Immature natural killer cell (primary cell): ENCODE measurements around the gene ACIN1. TPM values are rescaled to one million over a fixed set of nuclear protein-coding genes. Genes with fewer than 3 reads are reported as not detected.

Source experiments
- DNase-seq, 3 donors: peaks; one replicate each; pipeline ENCODE4 v3.0.0; 2022; ENCODE audit warnings: mixed read lengths in 1 of 3
- H3K27ac Mint-ChIP-seq, 6 donors: one replicate each; pipeline ENCODE4 v1.8.0; 2020; ENCODE audit warnings: mixed read lengths in 6 of 6, mild to moderate bottlenecking in 5 of 6, inconsistent platforms in 4 of 6, moderate library complexity in 3 of 6
- H3K27me3 Mint-ChIP-seq, 3 donors: one replicate each; pipeline ENCODE4 v1.8.0; 2020 to 2021; ENCODE audit warnings: low read depth in 3 of 3, mild to moderate bottlenecking in 3 of 3, mixed read lengths in 3 of 3, moderate library complexity in 3 of 3, inconsistent platforms in 1 of 3
- H3K36me3 Mint-ChIP-seq, 3 donors: one replicate each; pipeline ENCODE4 v1.8.0; 2020; ENCODE audit warnings: mixed read lengths in 3 of 3, inconsistent platforms in 2 of 3, mild to moderate bottlenecking in 2 of 3
- H3K4me1 Mint-ChIP-seq, 2 donors: one replicate each; pipeline ENCODE4 v1.8.0; 2020; ENCODE audit warnings: inconsistent platforms in 2 of 2, mild to moderate bottlenecking in 2 of 2, mixed read lengths in 2 of 2, moderate library complexity in 1 of 2
- H3K4me3 Mint-ChIP-seq, 5 donors: one replicate each; pipeline ENCODE4 v1.8.0; 2020; ENCODE audit warnings: mild to moderate bottlenecking in 5 of 5, mixed read lengths in 5 of 5, inconsistent platforms in 3 of 5, moderate library complexity in 3 of 5
- H3K9me3 Mint-ChIP-seq, 6 donors: one replicate each; pipeline ENCODE4 v1.8.0; 2020; ENCODE audit warnings: mild to moderate bottlenecking in 6 of 6, mixed read lengths in 6 of 6, inconsistent platforms in 4 of 6, moderate library complexity in 3 of 6
- polyA plus RNA-seq, 3 donors: library from polyadenylated mRNA; unstranded; fragments of 300-500 nt; fragmentation: Illumina TruSeq; gene quantifications; one replicate each; pipeline ENCODE4 v1.2.3, GENCODE V29; 2021

Gene ACIN1
- polyA plus RNA-seq, 3 donors from 2014 or later: 0.40 to 15.0 (median 4.5) TPM

- Mint-ChIP-seq H3K9me3 (no peaks in the 10 kb centered on the region), H3K4me1 (no peaks in the 10 kb centered on the region), H3K27me3 (peaks cover 0 to 3% (median 3%) of the 10 kb centered on the region in 3 donors), H3K4me3 (no peak overlapping the region), H3K36me3 (no peaks in the 10 kb centered on the region), H3K27ac (peak overlapping the region in 1 of 6 donors; percentile 1)
- no peak for DNase-seq
Measured at GRCh38 chr14:23106747-23107045, 11.8 kb upstream of the ACIN1 start.

- H3K27me3 Mint-ChIP-seq: peaks cover 0 to 3% (median 3%) of the 10 kb centered on the region in 3 donors
- no peak for DNase-seq
- peaks cover 0 to 2% (median 0%) of the 10 kb centered on the region in 3 donors for H3K36me3 Mint-ChIP-seq
- no peak overlapping the region for H3K4me3 Mint-ChIP-seq
- H3K27ac Mint-ChIP-seq: no peak overlapping the region
- no peaks in the 10 kb centered on the region for H3K4me1 Mint-ChIP-seq
- no peaks in the 10 kb centered on the region for H3K9me3 Mint-ChIP-seq
Measured at GRCh38 chr14:23105348-23105824, 10.4 kb upstream of the ACIN1 start.

- no peaks in the 10 kb centered on the region for H3K4me1 Mint-ChIP-seq
- peak within 1 kb of the TSS in 1 of 6 donors; percentile 55 for H3K27ac Mint-ChIP-seq
- H3K36me3 Mint-ChIP-seq: peaks cover 0 to 4% (median 0%) of the 10 kb centered on the region in 3 donors
- peaks cover 0 to 3% (median 3%) of the 10 kb centered on the region in 3 donors for H3K27me3 Mint-ChIP-seq
- H3K9me3 Mint-ChIP-seq: no peaks in the 10 kb centered on the region
- no peak within 1 kb of the TSS for H3K4me3 Mint-ChIP-seq
- no peak for DNase-seq
Measured at GRCh38 chr14:23104591-23105347, 9.8 kb upstream of the ACIN1 start, which contains the start of gene CIROP. Gene CIROP (minus strand): TSS chr14:23104989. CDS start chr14:23104920, 69 bp downstream.

DNA sequence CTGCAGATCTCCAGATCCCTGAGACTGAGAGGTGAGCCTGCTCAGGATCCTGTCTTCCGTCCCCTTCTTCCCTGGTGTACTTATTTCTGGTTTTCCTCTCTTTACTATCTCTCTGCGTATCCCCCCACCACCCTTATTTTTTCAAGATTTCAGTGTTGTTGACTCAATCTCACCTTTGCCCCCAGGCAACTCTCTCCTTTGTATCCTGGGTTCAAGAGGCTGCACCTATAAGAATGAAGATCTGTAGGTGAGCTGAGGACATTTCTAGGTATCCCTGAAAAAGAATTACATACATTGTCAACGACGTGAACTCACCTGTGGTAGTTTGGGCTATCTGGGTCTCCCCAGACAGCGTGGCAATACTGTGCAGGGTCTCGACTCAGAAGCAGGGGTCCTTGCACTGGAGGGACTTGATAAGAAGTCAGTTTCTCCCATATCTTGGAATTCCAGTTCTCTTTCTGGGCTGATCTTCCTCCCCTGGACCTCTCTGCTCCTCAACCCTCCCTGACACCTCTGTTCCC, 9.2 kb upstream of the ACIN1 start:
- Mint-ChIP-seq H3K36me3 (peaks cover 0 to 6% (median 2%) of the 10 kb centered on the region in 3 donors), H3K4me1 (peaks cover 1 to 3% of the 10 kb centered on the region in 2 donors), H3K27ac (peak overlapping the region in 1 of 6 donors; percentile 55), H3K27me3 (peaks cover 0 to 3% (median 3%) of the 10 kb centered on the region in 3 donors), H3K4me3 (no peak overlapping the region), H3K9me3 (no peaks in the 10 kb centered on the region)
- DNase-seq: no peak

- H3K4me3 Mint-ChIP-seq: no peak overlapping the region
- H3K27me3 Mint-ChIP-seq: peaks cover 0 to 3% (median 3%) of the 10 kb centered on the region in 3 donors
- H3K9me3 Mint-ChIP-seq: no peaks in the 10 kb centered on the region
- H3K4me1 Mint-ChIP-seq: peaks cover 2 to 7% of the 10 kb centered on the region in 2 donors
- no peak overlapping the region for H3K27ac Mint-ChIP-seq
- DNase-seq: no peak
- peaks cover 0 to 6% (median 6%) of the 10 kb centered on the region in 3 donors for H3K36me3 Mint-ChIP-seq
Measured at GRCh38 chr14:23103581-23103980, 8.6 kb upstream of the ACIN1 start.

DNA sequence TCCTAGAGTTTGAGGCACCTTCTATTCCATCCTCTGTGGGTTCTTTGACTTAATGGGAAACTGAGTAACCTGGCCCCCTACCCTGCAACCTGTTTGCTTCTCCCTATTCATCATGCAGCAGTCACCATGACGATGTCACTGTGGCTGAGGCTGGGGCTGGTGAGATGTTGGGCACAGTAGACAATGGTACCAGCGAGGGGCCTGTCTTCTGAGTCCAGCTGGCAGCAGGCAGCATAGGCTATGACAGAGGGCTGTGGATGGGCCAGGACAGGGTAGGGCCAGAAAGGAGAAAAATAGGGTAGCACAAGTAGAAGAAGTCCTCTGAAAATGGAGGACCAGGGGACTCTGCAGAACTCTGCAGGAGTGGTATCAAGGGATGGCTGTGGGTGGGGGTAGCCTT, 7.9 kb upstream of the ACIN1 start:
- peaks cover 0 to 6% (median 6%) of the 10 kb centered on the region in 3 donors for H3K36me3 Mint-ChIP-seq
- no peak overlapping the region for H3K4me3 Mint-ChIP-seq
- peaks cover 2 to 7% of the 10 kb centered on the region in 2 donors for H3K4me1 Mint-ChIP-seq
- no peak overlapping the region for H3K27ac Mint-ChIP-seq
- DNase-seq: no peak
- H3K9me3 Mint-ChIP-seq: no peaks in the 10 kb centered on the region
- peaks cover 0 to 3% (median 3%) of the 10 kb centered on the region in 3 donors for H3K27me3 Mint-ChIP-seq

- Mint-ChIP-seq H3K27ac (no peak overlapping the region), H3K36me3 (peaks cover 0 to 13% (median 8%) of the 10 kb centered on the region in 3 donors), H3K4me3 (no peak overlapping the region), H3K27me3 (peaks cover 0 to 3% (median 3%) of the 10 kb centered on the region in 3 donors), H3K9me3 (no peaks in the 10 kb centered on the region), H3K4me1 (peaks cover 2 to 7% of the 10 kb centered on the region in 2 donors)
- DNase-seq: no peak
Measured at GRCh38 chr14:23101986-23102625, 7.2 kb upstream of the ACIN1 start.

DNA sequence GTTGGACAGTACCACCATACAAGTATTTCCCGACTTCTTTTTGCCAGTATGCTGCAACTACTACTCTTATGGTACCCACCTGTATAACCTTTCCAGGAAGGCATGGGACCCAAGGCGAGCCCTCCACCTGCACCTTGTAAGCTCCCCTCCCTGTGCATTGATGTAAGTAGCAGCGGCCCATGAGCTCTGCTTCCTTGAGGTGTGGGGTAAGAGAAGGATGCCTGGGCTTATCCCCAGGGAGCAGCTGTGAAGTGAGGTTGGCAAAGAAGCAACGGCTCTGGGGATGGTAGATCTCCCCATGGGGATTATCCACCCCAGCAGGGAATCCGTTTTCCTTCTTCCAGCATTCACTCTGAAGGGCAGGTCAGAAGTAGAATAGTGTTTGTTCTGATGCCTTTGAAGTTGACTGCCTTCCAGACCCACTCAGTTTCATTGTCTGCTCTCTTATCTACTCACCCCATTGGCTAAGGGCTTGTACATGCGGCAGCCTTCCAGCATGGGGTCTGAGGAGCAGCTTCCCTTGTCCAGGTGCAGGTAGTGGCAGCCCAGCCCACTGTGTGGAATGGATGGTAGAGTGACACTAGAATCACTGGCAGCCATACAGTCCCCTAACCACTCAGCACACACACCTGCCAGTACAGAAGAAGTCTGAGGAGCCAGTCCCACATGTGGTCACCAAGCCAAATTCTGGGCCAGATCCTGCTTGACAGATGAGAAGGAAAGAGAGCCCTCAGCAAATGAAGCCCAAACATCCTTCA, 6.5 kb upstream of the ACIN1 start:
- Mint-ChIP-seq H3K27me3 (peaks cover 0 to 3% (median under 1%) of the 10 kb centered on the region in 3 donors), H3K4me3 (no peak overlapping the region), H3K4me1 (peaks cover 2 to 7% of the 10 kb centered on the region in 2 donors), H3K36me3 (peaks cover 0 to 15% (median 9%) of the 10 kb centered on the region in 3 donors), H3K27ac (peak overlapping the region in 1 of 6 donors; percentile 40), H3K9me3 (no peaks in the 10 kb centered on the region)
- no peak for DNase-seq

GRCh38 chr14:23099212-23099861, 4.4 kb upstream of the ACIN1 start:
- H3K27me3 Mint-ChIP-seq: peaks cover 0 to 3% (median 0%) of the 10 kb centered on the region in 3 donors
- H3K36me3 Mint-ChIP-seq: peaks cover 0 to 15% (median 9%) of the 10 kb centered on the region in 3 donors
- H3K27ac Mint-ChIP-seq: peak overlapping the region in 2 of 6 donors; percentile 10 to 37
- peaks cover 2 to 7% of the 10 kb centered on the region in 2 donors for H3K4me1 Mint-ChIP-seq
- H3K9me3 Mint-ChIP-seq: no peaks in the 10 kb centered on the region
- DNase-seq: no peak
- no peak overlapping the region for H3K4me3 Mint-ChIP-seq

DNA sequence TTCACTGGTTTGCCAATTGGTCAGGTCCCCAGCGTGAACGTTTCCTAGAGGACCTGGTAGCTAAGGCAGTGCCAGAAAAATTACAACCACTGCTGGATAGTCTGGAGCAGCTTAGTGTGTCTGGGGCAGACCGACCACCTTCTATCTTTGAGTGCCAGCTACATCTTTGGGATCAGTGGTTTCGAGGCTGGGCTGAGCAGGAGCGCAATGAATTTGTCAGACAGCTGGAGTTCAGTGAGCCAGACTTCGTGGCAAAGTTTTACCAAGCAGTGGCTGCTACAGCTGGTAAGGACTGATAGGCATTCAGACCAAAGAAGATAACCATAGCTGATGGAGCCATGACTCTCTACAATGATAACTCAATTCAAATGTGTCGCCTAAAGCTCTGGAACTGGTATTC, 2.9 kb upstream of the ACIN1 start:
- Mint-ChIP-seq H3K9me3 (no peaks in the 10 kb centered on the region), H3K36me3 (peaks cover 0 to 15% (median 9%) of the 10 kb centered on the region in 3 donors), H3K4me1 (peaks cover 2 to 7% of the 10 kb centered on the region in 2 donors), H3K4me3 (peak overlapping the region in 3 of 5 donors; percentile 1 to 68 (median 59)), H3K27me3 (peaks cover 0 to 2% (median 0%) of the 10 kb centered on the region in 3 donors), H3K27ac (peak overlapping the region in 4 of 6 donors; percentile 54 to 86 (median 70))
- no peak for DNase-seq

GRCh38 chr14:23095196-23096108, 516 bp upstream of the ACIN1 start, which contains the start of gene C14orf119:
Gene C14orf119 (plus strand): TSS chr14:23095505. CDS start chr14:23097659, 2,154 bp downstream.
- Mint-ChIP-seq H3K4me1 (peaks cover 9 to 11% of the 10 kb centered on the region in 2 donors), H3K9me3 (no peaks in the 10 kb centered on the region), H3K27ac (no peak within 1 kb of the TSS), H3K36me3 (peaks cover 8 to 19% (median 16%) of the 10 kb centered on the region in 3 donors), H3K4me3 (no peak within 1 kb of the TSS), H3K27me3 (no peaks in the 10 kb centered on the region)
- DNase-seq: peak; percentile 100

GRCh38 chr14:23093991-23094665, 808 bp downstream of the ACIN1 start:
- DNase-seq: no peak
- no peak overlapping the region for H3K27ac Mint-ChIP-seq
- no peaks in the 10 kb centered on the region for H3K9me3 Mint-ChIP-seq
- H3K27me3 Mint-ChIP-seq: no peaks in the 10 kb centered on the region
- peaks cover 21 to 27% (median 26%) of the 10 kb centered on the region in 3 donors for H3K36me3 Mint-ChIP-seq
- no peak overlapping the region for H3K4me3 Mint-ChIP-seq
- H3K4me1 Mint-ChIP-seq: peaks cover 10 to 21% of the 10 kb centered on the region in 2 donors
